GM12875 (cell line): Measurements from ENCODE around the gene PAPSS2.

Experiments
- H3K4me3 ChIP-seq: one replicate; pipeline ENCODE4 v1.5.1; 2011; ENCODE audit warnings: low read depth, low read length, control low read depth
- CTCF ChIP-seq: IDR thresholded peaks from 2 replicates; pipeline ENCODE4 v1.5.1; 2011; ENCODE audit warnings: low read depth, mild to moderate bottlenecking, control low read depth, inconsistent platforms, low read length, moderate library complexity, borderline replicate concordance; ENCODE audit not compliant: insufficient read depth

Gene PAPSS2

GRCh38 chr10:87683356-87683755, 23.7 kb downstream of the PAPSS2 start:
- no peak overlapping the region for H3K4me3 ChIP-seq
- TF ChIP-seq CTCF: no peak

- TF ChIP-seq CTCF: no peak
- no peak overlapping the region for H3K4me3 ChIP-seq
Measured at GRCh38 chr10:87684001-87684638, 24.4 kb downstream of the PAPSS2 start.

- H3K4me3 ChIP-seq: no peak overlapping the region
- no peak for TF ChIP-seq CTCF
Measured at GRCh38 chr10:87685832-87686574, 26.3 kb downstream of the PAPSS2 start.

GRCh38 chr10:87691506-87692070, 31.9 kb downstream of the PAPSS2 start:
- no peak for TF ChIP-seq CTCF
- H3K4me3 ChIP-seq: no peak overlapping the region

GRCh38 chr10:87692956-87693484, 33.3 kb downstream of the PAPSS2 start:
- H3K4me3 ChIP-seq: no peak overlapping the region
- TF ChIP-seq CTCF: no peak

- H3K4me3 ChIP-seq: no peak overlapping the region
- TF ChIP-seq CTCF: no peak
Measured at GRCh38 chr10:87694011-87694794, 34.5 kb downstream of the PAPSS2 start.
